CD14-positive monocyte (primary cell): ENCODE results near the gene SLC37A4. TPM values are rescaled to one million over a fixed set of nuclear protein-coding genes. Genes with fewer than 3 reads are reported as not detected.

ENCODE experiments used
- DNase-seq, 3 donors: peaks; one replicate each; pipeline ENCODE4 v3.0.0-alpha.2; 2011 to 2022
- H2AFZ ChIP-seq: 2 replicates; pipeline ENCODE4 v1.6.0; 2012; ENCODE audit warnings: mild to moderate bottlenecking, low read depth, low read length, inconsistent platforms; ENCODE audit not compliant: insufficient read depth, poor library complexity, severe bottlenecking
- H3K27ac ChIP-seq, 2 donors: 1 replicate in 1 of 2; 2 replicates in 1 of 2; pipeline ENCODE4 v1.5.1; 2012 to 2013; ENCODE audit warnings: low read length in 2 of 2, control low read depth in 1 of 2, inconsistent platforms in 1 of 2, low read depth in 1 of 2, mild to moderate bottlenecking in 1 of 2
- H3K27me3 ChIP-seq, 2 donors: one replicate each; pipeline versions ENCODE4 v1.6.0 to v1.6.1; 2011 to 2013; ENCODE audit warnings: low read length in 2 of 2; ENCODE audit not compliant: control insufficient read depth in 2 of 2, insufficient read depth in 2 of 2
- H3K36me3 ChIP-seq, 2 donors: replicated peaks in 1 of 2; 1 replicate in 1 of 2; 2 replicates in 1 of 2; pipeline versions ENCODE4 v1.5.1 to v1.6.1; 2012 to 2013; ENCODE audit warnings: low read length in 2 of 2, control low read depth in 1 of 2, inconsistent platforms in 1 of 2, mild to moderate bottlenecking in 1 of 2; ENCODE audit not compliant: insufficient read depth in 2 of 2, control insufficient read depth in 1 of 2
- H3K4me1 ChIP-seq, 2 donors: 1 replicate in 1 of 2; 2 replicates in 1 of 2; pipeline versions ENCODE4 v1.5.1 to v1.6.1; 2012 to 2013; ENCODE audit warnings: low read length in 2 of 2, control low read depth in 1 of 2, inconsistent platforms in 1 of 2, mild to moderate bottlenecking in 1 of 2, moderate library complexity in 1 of 2; ENCODE audit not compliant: insufficient read depth in 2 of 2, control insufficient read depth in 1 of 2
- H3K4me2 ChIP-seq: replicated peaks from 2 replicates; pipeline ENCODE3; 2012; ENCODE audit warnings: low read length, moderate library complexity, mild to moderate bottlenecking; ENCODE audit not compliant: poor library complexity, severe bottlenecking; ENCODE audit errors: extremely low read depth
- H3K4me3 ChIP-seq, 3 experiments: fragments of 200-600 bp in 1 of 3; sonication (generic) in 1 of 3; replicated peaks in 1 of 3; 1 replicate in 2 of 3; 2 replicates in 1 of 3; pipeline ENCODE4 v1.5.1; 2011 to 2013; ENCODE audit warnings: low read length in 3 of 3, mild to moderate bottlenecking in 3 of 3, control low read depth in 2 of 3, low read depth in 2 of 3, inconsistent platforms in 1 of 3, moderate library complexity in 1 of 3
- H3K79me2 ChIP-seq: 2 replicates; pipeline ENCODE4 v1.6.0; 2012; ENCODE audit warnings: mild to moderate bottlenecking, control low read depth, inconsistent platforms, low read length, moderate library complexity; ENCODE audit not compliant: insufficient read depth
- H3K9ac ChIP-seq: 2 replicates; pipeline ENCODE4 v1.6.0; 2017; ENCODE audit warnings: low read length, mild to moderate bottlenecking; ENCODE audit not compliant: insufficient read depth, poor library complexity, severe bottlenecking
- H3K9me3 ChIP-seq, 2 donors: replicated peaks in 1 of 2; 1 replicate in 1 of 2; 2 replicates in 1 of 2; pipeline versions ENCODE4 v1.5.1 to v1.6.1; 2012 to 2013; ENCODE audit warnings: low read length in 2 of 2, control low read depth in 1 of 2; ENCODE audit not compliant: control insufficient read depth in 1 of 2, insufficient read depth in 1 of 2
- H4K20me1 ChIP-seq: 2 replicates; pipeline ENCODE4 v1.6.0; 2012; ENCODE audit warnings: mild to moderate bottlenecking, low read length, control low read depth, moderate library complexity; ENCODE audit not compliant: insufficient read depth
- H3K27ac Mint-ChIP-seq, 7 donors: one replicate each; pipeline ENCODE4 v1.8.0; 2020; ENCODE audit warnings: mild to moderate bottlenecking in 7 of 7, mixed read lengths in 7 of 7, moderate library complexity in 6 of 7, inconsistent platforms in 2 of 7
- H3K27me3 Mint-ChIP-seq, 3 donors: one replicate each; pipeline ENCODE4 v1.8.0; 2021 to 2022; ENCODE audit warnings: low read depth in 3 of 3, mild to moderate bottlenecking in 3 of 3, mixed read lengths in 3 of 3, moderate library complexity in 3 of 3, inconsistent platforms in 1 of 3
- H3K36me3 Mint-ChIP-seq, 2 donors: one replicate each; pipeline ENCODE4 v1.8.0; 2020; ENCODE audit warnings: mixed read lengths in 2 of 2, inconsistent platforms in 1 of 2, mild to moderate bottlenecking in 1 of 2
- H3K4me1 Mint-ChIP-seq: one replicate; pipeline ENCODE4 v1.8.0; 2020; ENCODE audit warnings: mild to moderate bottlenecking, mixed read lengths
- H3K4me3 Mint-ChIP-seq, 2 donors: one replicate each; pipeline ENCODE4 v1.8.0; 2020; ENCODE audit warnings: mild to moderate bottlenecking in 2 of 2, mixed read lengths in 2 of 2, moderate library complexity in 1 of 2
- H3K9me3 Mint-ChIP-seq, 7 donors: one replicate each; pipeline ENCODE4 v1.8.0; 2020 to 2022; ENCODE audit warnings: mixed read lengths in 7 of 7, mild to moderate bottlenecking in 6 of 7, moderate library complexity in 6 of 7, inconsistent platforms in 2 of 7
- CTCF ChIP-seq: fragments of 200-600 bp; IDR thresholded peaks from one replicate; pipeline ENCODE4 v1.8.0; 2022; ENCODE audit warnings: antibody characterized with exemption, mild to moderate bottlenecking
- WGBS: methylation state at CpG from one replicate; pipeline ENCODE4 v1.1.5; 2013; ENCODE audit warnings: missing lambda C conversion rate; ENCODE audit not compliant: insufficient coverage; 5-methylcytosine and 5-hydroxymethylcytosine counted together
- intact Hi-C, 2 donors: fragments of 100-400 bp; cut with micrococcal nuclease; formaldehyde crosslinking; loops; one replicate each; pipeline versions ENCODE4 v1.15.0 to v1.15.1; 2023
- polyA plus RNA-seq, 3 donors: library from polyadenylated mRNA; depleted of rRNA in 1 of 3; unstranded in 2 of 3; stranded (reverse) in 1 of 3; fragments of 300-500 nt in 2 of 3; fragments of >200 nt in 1 of 3; fragmentation: Illumina TruSeq in 2 of 3; gene quantifications; 1 replicate in 2 of 3; 2 replicates in 1 of 3; pipeline ENCODE4 v1.2.3, GENCODE V29; 2012 to 2021

SLC37A4 gene
- polyA plus RNA-seq, 3 donors: 5.9 to 8.0 (median 7.2) TPM

DNA sequence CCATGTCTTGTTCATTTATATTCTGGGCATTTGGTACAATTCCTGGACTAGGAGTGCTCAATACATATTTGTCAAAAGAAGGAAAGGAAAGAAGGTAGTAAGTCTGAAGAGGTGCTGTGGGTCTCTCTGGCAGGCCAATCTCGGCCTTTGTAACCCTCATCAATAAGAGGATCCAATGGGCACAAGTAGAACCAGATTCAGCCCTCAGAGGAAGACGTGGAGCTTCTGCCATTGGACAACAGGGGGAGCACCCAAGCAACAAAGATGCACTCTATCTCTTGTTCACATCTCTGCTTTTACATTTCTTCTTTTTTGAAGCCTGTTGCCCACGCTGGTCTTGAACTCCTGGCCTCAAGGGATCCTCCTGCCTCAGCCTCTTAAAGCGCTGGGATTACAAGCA is 34.7 kb upstream of the SLC37A4 start:
- Mint-ChIP-seq H3K9me3 (peaks cover 0 to 3% (median 0%) of the 10 kb centered on the region in 7 donors), H3K4me1 (peaks cover 33% of the 10 kb centered on the region), H3K27me3 (peaks cover 0 to 2% (median 0%) of the 10 kb centered on the region in 3 donors), H3K27ac (peak overlapping the region in 3 of 7 donors; percentile 23 to 58 (median 23)), H3K36me3 (peaks cover 20 to 31% of the 10 kb centered on the region in 2 donors), H3K4me3 (no peak overlapping the region)
- DNase-seq: peak in 1 of 3 donors; percentile 27
- Histone ChIP-seq H3K4me1 (peaks cover 29 to 37% of the 10 kb centered on the region in 2 donors), H3K4me2 (no peak overlapping the region), H3K9ac (no peak overlapping the region), H3K36me3 (peaks cover 4 to 16% of the 10 kb centered on the region in 2 donors), H3K27ac (peak overlapping the region in 1 of 2 donors; percentile 23), H3K79me2 (peaks cover 63% of the 10 kb centered on the region), H3K9me3 (no peaks in the 10 kb centered on the region), H3K27me3 (no peaks in the 10 kb centered on the region), H4K20me1 (no peaks in the 10 kb centered on the region), H2AFZ (no peak overlapping the region), H3K4me3 (no peak overlapping the region)
- intact Hi-C loops: loop anchor here (5.0 kb wide), 2 partner anchors 37 to 48 kb away; partner anchors contain the start of genes DPAGT1 (in 2 of the 2), RPS25 (in 1 of the 2) and TRAPPC4 (in 1 of the 2)
- WGBS: 87% methylated on average over 3 of the region's 4 CpGs
- TF ChIP-seq CTCF: peak; percentile 51

DNA sequence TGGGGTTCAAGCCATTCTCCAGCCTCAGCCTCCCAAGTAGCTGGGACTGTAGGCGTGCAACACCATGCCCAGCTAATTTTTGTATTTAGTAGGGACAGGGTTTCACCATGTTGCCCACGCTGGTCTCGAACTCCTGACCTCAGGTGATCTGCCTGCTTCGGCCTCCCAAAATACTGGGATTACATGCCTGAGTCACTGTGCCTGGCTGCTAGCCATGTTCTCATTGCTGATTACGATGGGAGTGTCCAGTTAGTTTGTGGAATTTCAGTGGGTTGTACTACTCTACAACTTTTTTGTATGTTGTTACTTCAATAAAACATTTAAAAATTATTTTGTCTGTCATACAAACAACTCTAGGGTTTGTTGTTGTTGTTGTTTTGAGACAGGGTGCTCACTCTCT is 32.1 kb upstream of the SLC37A4 start:
- H3K4me1 ChIP-seq: peaks cover 23 to 28% of the 10 kb centered on the region in 2 donors
- H3K79me2 ChIP-seq: peaks cover 43% of the 10 kb centered on the region
- H3K27ac ChIP-seq: no peak overlapping the region
- peaks cover 32% of the 10 kb centered on the region for H3K4me1 Mint-ChIP-seq
- peaks cover 0 to 5% of the 10 kb centered on the region in 2 donors for H3K36me3 ChIP-seq
- H3K9me3 Mint-ChIP-seq: peaks cover 0 to 3% (median 0%) of the 10 kb centered on the region in 7 donors
- no peak overlapping the region for H3K9ac ChIP-seq
- no peak for DNase-seq
- no peak overlapping the region for H3K27ac Mint-ChIP-seq
- H3K9me3 ChIP-seq: no peaks in the 10 kb centered on the region
- H4K20me1 ChIP-seq: no peaks in the 10 kb centered on the region
- no peak overlapping the region for H3K4me3 ChIP-seq
- peaks cover 12 to 23% of the 10 kb centered on the region in 2 donors for H3K36me3 Mint-ChIP-seq
- H3K27me3 Mint-ChIP-seq: peaks cover 0 to 2% (median 0%) of the 10 kb centered on the region in 3 donors
- 94% methylated on average over 3 of the region's 5 CpGs for WGBS
- no peaks in the 10 kb centered on the region for H3K27me3 ChIP-seq
- no peak for TF ChIP-seq CTCF
- H3K4me3 Mint-ChIP-seq: no peak overlapping the region
- intact Hi-C loops: no loop called here
- no peak overlapping the region for H3K4me2 ChIP-seq
- no peak overlapping the region for H2AFZ ChIP-seq
